Endothelial cell (in vitro differentiated cells): ENCODE measurements around the gene STXBP1. TPM values are rescaled to one million over a fixed set of nuclear protein-coding genes. Genes with fewer than 3 reads are reported as not detected.

Source experiments
- DNase-seq: peaks from one replicate; pipeline ENCODE4 v3.0.0; 2021; ENCODE audit warnings: low spot score
- H3K27ac Mint-ChIP-seq: one replicate; pipeline ENCODE4 v1.8.0; 2021; ENCODE audit warnings: mixed read lengths, inconsistent platforms; ENCODE audit not compliant: unreplicated experiment
- H3K27me3 Mint-ChIP-seq: one replicate; pipeline ENCODE4 v1.8.0; 2021; ENCODE audit warnings: mild to moderate bottlenecking, moderate library complexity, mixed read lengths, inconsistent platforms; ENCODE audit not compliant: unreplicated experiment
- H3K36me3 Mint-ChIP-seq: one replicate; pipeline ENCODE4 v1.8.0; 2021; ENCODE audit warnings: mild to moderate bottlenecking, low read depth, mixed read lengths, inconsistent platforms; ENCODE audit not compliant: unreplicated experiment
- H3K4me1 Mint-ChIP-seq: one replicate; pipeline ENCODE4 v1.8.0; 2021; ENCODE audit warnings: mild to moderate bottlenecking, mixed read lengths, inconsistent platforms; ENCODE audit not compliant: unreplicated experiment
- H3K4me3 Mint-ChIP-seq: one replicate; pipeline ENCODE4 v1.8.0; 2021; ENCODE audit warnings: mild to moderate bottlenecking, mixed read lengths, inconsistent platforms; ENCODE audit not compliant: unreplicated experiment
- H3K9me3 Mint-ChIP-seq: one replicate; pipeline ENCODE4 v1.8.0; 2021; ENCODE audit warnings: mixed read lengths, inconsistent platforms; ENCODE audit not compliant: unreplicated experiment
- total RNA-seq: library from RNA; stranded (reverse); fragmentation: NEBNext Ultra II Directional; extraction: Animal tissue kit (Norgen Biotek cat#: 25700); gene quantifications from one replicate; pipeline ENCODE4 v1.2.1, GENCODE V29; 2021; ENCODE audit not compliant: unreplicated experiment
- TF ChIP-seq, protein P1 (sequence below): fragments of 200-600 bp; sonication (generic); IDR thresholded peaks from one replicate; pipeline ENCODE4 v1.5.0; 2021; ENCODE audit warnings: antibody characterized with exemption; ENCODE audit not compliant: unreplicated experiment

STXBP1 gene
- total RNA-seq, 1 donor from 2014 or later = 113 TPM

DNA sequence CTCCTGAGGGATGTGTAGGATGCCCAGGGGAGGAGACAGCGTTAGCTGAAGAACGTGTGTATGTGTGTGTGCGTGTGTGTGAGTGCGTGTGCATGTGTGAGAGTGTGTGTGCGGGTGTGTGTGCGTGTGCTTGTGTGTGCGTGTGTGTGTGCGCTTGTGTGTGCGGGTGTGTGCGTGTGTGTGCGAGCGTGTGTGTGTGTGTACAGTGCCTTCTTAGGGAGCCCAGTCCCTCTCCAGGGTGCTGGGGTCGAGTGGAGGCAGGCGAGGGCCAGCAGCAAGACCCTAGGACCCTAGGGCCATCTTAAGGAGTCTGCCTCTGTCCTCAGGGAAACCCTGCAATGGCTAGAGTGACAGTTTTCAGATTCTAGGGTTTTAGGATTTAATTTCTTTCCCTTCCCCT, 26.0 kb upstream of the STXBP1 start:
- Mint-ChIP-seq H3K27me3 (peaks cover 7% of the 10 kb centered on the region), H3K4me1 (peaks cover 15% of the 10 kb centered on the region), H3K9me3 (no peaks in the 10 kb centered on the region), H3K4me3 (peak overlapping the region; percentile 12), H3K27ac (no peak overlapping the region), H3K36me3 (peaks cover 5% of the 10 kb centered on the region)
- TF ChIP-seq, protein P1, sequence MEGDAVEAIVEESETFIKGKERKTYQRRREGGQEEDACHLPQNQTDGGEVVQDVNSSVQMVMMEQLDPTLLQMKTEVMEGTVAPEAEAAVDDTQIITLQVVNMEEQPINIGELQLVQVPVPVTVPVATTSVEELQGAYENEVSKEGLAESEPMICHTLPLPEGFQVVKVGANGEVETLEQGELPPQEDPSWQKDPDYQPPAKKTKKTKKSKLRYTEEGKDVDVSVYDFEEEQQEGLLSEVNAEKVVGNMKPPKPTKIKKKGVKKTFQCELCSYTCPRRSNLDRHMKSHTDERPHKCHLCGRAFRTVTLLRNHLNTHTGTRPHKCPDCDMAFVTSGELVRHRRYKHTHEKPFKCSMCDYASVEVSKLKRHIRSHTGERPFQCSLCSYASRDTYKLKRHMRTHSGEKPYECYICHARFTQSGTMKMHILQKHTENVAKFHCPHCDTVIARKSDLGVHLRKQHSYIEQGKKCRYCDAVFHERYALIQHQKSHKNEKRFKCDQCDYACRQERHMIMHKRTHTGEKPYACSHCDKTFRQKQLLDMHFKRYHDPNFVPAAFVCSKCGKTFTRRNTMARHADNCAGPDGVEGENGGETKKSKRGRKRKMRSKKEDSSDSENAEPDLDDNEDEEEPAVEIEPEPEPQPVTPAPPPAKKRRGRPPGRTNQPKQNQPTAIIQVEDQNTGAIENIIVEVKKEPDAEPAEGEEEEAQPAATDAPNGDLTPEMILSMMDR = no peak
- no peak for DNase-seq

DNA sequence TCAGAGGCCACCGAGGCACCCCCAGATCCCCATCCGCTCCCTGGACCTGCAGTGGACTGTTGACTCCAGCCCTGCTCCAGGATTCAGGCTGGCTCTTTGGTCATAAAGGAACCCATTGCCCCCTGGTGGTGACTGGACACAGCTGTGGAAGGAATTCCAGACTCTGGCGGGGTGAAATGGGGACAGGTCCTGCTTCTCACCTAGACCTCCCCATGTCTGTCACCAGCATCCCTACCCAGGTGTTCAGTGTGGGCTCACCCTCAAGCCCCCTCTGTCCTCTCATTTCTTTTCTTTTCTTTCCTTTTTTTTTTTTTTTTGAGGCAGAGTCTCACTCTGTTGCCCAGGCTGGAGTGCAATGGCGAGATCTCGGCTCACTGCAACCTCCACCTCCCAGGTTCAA, 25.5 kb upstream of the STXBP1 start:
- Mint-ChIP-seq H3K27ac (no peak overlapping the region), H3K36me3 (peaks cover 5% of the 10 kb centered on the region), H3K9me3 (no peaks in the 10 kb centered on the region), H3K27me3 (peaks cover 7% of the 10 kb centered on the region), H3K4me3 (no peak overlapping the region), H3K4me1 (peaks cover 15% of the 10 kb centered on the region)
- peak; percentile 80 for DNase-seq
- TF ChIP-seq, protein P1 = peak; percentile 79

DNA sequence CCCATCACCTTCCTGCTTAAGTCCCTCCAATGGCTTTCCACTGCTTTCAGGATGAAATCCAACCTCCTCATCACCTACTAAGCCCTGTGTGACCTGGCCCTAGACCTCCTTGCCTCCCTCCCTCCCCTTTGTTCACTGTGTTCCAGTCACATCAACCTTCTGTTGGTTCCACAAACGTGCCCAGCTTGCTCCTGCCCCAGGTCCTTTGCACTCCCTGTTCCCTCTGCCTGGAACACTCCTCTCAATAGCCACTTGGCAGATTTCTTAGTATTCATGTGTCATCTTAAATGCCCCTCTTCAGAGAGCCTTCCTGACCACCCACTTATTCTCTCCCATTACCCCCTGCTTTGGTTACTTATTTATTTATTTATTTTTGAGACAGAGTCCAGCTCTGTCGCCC, 24.1 kb upstream of the STXBP1 start:
- peaks cover 9% of the 10 kb centered on the region for H3K27me3 Mint-ChIP-seq
- peaks cover 5% of the 10 kb centered on the region for H3K36me3 Mint-ChIP-seq
- TF ChIP-seq, protein P1 = no peak
- H3K4me1 Mint-ChIP-seq = peaks cover 15% of the 10 kb centered on the region
- peak overlapping the region; percentile 49 for H3K4me3 Mint-ChIP-seq
- no peak for DNase-seq
- H3K9me3 Mint-ChIP-seq = no peaks in the 10 kb centered on the region
- H3K27ac Mint-ChIP-seq = no peak overlapping the region

DNA sequence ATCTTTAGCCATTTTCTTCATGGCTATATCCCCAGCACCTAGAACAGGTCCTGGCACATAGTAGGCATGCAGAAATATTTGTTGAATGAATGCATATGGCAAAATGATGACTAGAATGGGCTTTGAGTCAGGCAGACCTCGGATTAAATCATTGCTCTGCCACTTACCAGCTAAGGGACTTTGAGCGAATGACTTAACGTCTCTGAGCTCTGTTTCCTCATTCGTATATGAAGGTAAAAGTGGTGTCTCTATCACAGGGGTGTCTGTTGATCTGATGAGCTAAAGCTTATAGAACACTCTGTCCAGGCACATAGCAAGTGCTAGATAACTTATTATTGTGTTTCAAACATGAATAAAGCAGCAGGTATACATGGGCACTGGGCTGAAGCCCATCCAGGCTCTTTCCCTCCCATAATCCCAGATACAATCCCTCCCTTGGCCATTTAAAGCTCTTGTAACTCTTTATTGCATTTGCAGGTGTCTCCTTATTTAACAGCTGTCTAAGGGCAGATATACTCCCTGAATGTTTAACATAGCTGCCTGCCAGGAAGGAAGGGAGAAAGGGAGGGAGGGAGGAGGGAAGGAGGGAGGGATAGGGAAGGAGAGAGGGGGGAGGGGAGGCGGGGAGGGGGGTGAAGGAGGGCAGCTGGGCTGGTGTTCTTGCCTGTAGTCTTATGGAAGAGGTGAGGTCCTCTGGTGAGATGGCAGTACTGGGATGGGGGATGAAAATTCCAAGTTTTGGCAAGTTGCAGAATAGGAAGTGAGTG, 23.2 kb upstream of the STXBP1 start:
- Mint-ChIP-seq H3K4me1 (peaks cover 15% of the 10 kb centered on the region), H3K9me3 (no peaks in the 10 kb centered on the region), H3K4me3 (peak overlapping the region; percentile 42), H3K27me3 (peaks cover 10% of the 10 kb centered on the region), H3K36me3 (no peaks in the 10 kb centered on the region), H3K27ac (no peak overlapping the region)
- TF ChIP-seq, protein P1 = no peak
- DNase-seq = no peak

DNA sequence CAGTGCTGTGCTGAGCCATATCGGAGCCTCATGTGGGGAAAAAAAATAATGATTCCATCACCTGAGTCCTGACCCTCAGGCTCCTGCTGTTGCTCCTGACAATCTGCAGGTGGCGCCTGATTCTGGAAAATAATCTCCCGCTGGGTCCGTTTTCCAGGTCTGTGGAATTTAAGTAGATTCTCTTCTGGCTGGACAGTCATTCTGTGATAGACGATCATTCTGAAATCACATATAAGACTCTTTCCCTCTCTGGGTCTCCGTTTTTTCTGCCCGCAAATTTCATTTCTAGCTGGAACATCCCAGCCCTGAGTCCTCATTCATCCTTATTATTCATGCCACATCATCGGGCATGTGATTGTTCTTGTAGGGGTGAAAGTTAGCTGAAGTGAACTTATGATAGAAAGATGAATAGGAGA, 22.1 kb upstream of the STXBP1 start:
- Mint-ChIP-seq H3K27ac (no peak overlapping the region), H3K4me3 (no peak overlapping the region), H3K4me1 (peaks cover 15% of the 10 kb centered on the region), H3K27me3 (peaks cover 10% of the 10 kb centered on the region), H3K9me3 (no peaks in the 10 kb centered on the region), H3K36me3 (no peaks in the 10 kb centered on the region)
- DNase-seq = peak; percentile 66
- TF ChIP-seq, protein P1 = peak; percentile 85
